ENCODE results near the gene NETO1.

Gene NETO1

GRCh38 chr18:72822202-72822601, 45.6 kb downstream of the NETO1 start:
- no peak for TF ChIP-seq GATA3 (IDR thresholded peaks at IDR 0.05; ENCODE audit: low read depth, low read length)
- TF ChIP-seq GATA2 (IDR thresholded peaks at IDR 0.05; ENCODE audit: low read depth, low read length) = no peak

- TF ChIP-seq GATA3 (IDR thresholded peaks at IDR 0.05; ENCODE audit: low read depth, low read length) = no peak
- TF ChIP-seq GATA2 (IDR thresholded peaks at IDR 0.05; ENCODE audit: low read depth, low read length) = no peak
Observed at GRCh38 chr18:72820571-72820970, 47.2 kb downstream of the NETO1 start.

DNA sequence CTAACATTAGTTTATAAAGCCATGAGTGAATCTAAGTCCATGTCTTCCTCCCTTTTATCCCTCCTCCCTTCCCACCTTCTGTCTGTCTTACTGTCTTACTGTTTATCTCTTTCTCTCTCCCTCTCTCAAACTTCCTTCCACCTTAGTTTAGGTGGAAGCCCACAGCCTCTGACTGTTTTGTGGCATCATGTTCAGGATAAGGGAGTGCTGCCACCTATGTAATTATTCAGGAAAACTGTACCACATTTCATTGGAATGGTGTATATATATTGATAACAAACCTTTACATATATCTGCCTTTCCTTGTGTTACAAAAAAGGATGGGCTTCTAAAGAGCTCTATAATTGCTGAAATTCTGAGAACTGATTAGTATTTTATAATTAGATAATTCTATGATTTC, 48.7 kb downstream of the NETO1 start:
- TF ChIP-seq GATA2 (IDR thresholded peaks at IDR 0.05; ENCODE audit: low read depth, low read length) = no peak

GRCh38 chr18:72811047-72811446, 56.7 kb downstream of the NETO1 start:
- TF ChIP-seq GATA2 (IDR thresholded peaks at IDR 0.05; ENCODE audit: low read depth, low read length) = no peak
- no peak for TF ChIP-seq GATA3 (IDR thresholded peaks at IDR 0.05; ENCODE audit: low read depth, low read length)

- TF ChIP-seq GATA3 (IDR thresholded peaks at IDR 0.05; ENCODE audit: low read depth, low read length) (no peak), GATA2 (IDR thresholded peaks at IDR 0.05; ENCODE audit: low read depth, low read length) (no peak)
Observed at GRCh38 chr18:72808680-72809079, 59.1 kb downstream of the NETO1 start.

GRCh38 chr18:72799106-72799505, 68.7 kb downstream of the NETO1 start:
- TF ChIP-seq GATA3 (IDR thresholded peaks at IDR 0.05; ENCODE audit: low read depth, low read length) = no peak
- TF ChIP-seq GATA2 (IDR thresholded peaks at IDR 0.05; ENCODE audit: low read depth, low read length) = no peak

- TF ChIP-seq GATA3 (IDR thresholded peaks at IDR 0.05; ENCODE audit: low read depth, low read length) (no peak), GATA2 (IDR thresholded peaks at IDR 0.05; ENCODE audit: low read depth, low read length) (no peak)
Observed at GRCh38 chr18:72783530-72783929, 84.3 kb downstream of the NETO1 start.

DNA sequence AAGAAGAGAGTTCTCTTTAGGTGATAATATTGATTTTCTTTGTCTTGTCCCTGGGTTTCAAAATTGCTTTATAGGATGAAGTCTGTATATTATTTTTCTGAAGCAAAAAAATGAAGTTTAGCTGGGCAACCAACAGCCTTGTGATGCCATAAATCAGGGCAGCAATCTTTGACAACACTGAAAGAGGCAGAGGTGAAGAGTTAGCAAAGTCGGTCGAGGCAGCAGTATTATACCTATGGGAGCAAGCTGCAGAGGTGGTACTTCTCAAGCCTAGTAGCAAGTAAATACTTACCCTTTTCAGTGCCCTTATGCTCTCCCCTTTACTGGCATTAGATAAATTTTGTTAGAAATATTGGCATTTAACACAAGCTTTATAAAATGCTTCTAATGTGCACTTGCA, 92.9 kb downstream of the NETO1 start:
- TF ChIP-seq GATA2 (IDR thresholded peaks at IDR 0.05; ENCODE audit: low read depth, low read length) = no peak
- no peak for TF ChIP-seq GATA3 (IDR thresholded peaks at IDR 0.05; ENCODE audit: low read depth, low read length)

GRCh38 chr18:72772916-72773315, 94.9 kb downstream of the NETO1 start:
- TF ChIP-seq GATA2 (IDR thresholded peaks at IDR 0.05; ENCODE audit: low read depth, low read length) (no peak), GATA3 (IDR thresholded peaks at IDR 0.05; ENCODE audit: low read depth, low read length) (no peak)

- TF ChIP-seq GATA3 (IDR thresholded peaks at IDR 0.05; ENCODE audit: low read depth, low read length) (no peak), GATA2 (IDR thresholded peaks at IDR 0.05; ENCODE audit: low read depth, low read length) (no peak)
Observed at GRCh38 chr18:72768681-72769229, 99.0 kb downstream of the NETO1 start.

GRCh38 chr18:72762515-72763122, 105.2 kb downstream of the NETO1 start:
- no peak for TF ChIP-seq GATA3 (IDR thresholded peaks at IDR 0.05; ENCODE audit: low read depth, low read length)
- TF ChIP-seq GATA2 (IDR thresholded peaks at IDR 0.05; ENCODE audit: low read depth, low read length) = no peak

- TF ChIP-seq GATA3 (IDR thresholded peaks at IDR 0.05; ENCODE audit: low read depth, low read length) (no peak), GATA2 (IDR thresholded peaks at IDR 0.05; ENCODE audit: low read depth, low read length) (no peak)
Observed at GRCh38 chr18:72752220-72752619, 115.6 kb downstream of the NETO1 start.

- no peak for TF ChIP-seq GATA2 (IDR thresholded peaks at IDR 0.05; ENCODE audit: low read depth, low read length)
- no peak for TF ChIP-seq GATA3 (IDR thresholded peaks at IDR 0.05; ENCODE audit: low read depth, low read length)
Observed at GRCh38 chr18:72742002-72742401, 125.8 kb downstream of the NETO1 start.

- no peak for TF ChIP-seq GATA3 (IDR thresholded peaks at IDR 0.05; ENCODE audit: low read depth, low read length)
- no peak for TF ChIP-seq GATA2 (IDR thresholded peaks at IDR 0.05; ENCODE audit: low read depth, low read length)
Observed at GRCh38 chr18:72738136-72738535, 129.7 kb downstream of the NETO1 start.

DNA sequence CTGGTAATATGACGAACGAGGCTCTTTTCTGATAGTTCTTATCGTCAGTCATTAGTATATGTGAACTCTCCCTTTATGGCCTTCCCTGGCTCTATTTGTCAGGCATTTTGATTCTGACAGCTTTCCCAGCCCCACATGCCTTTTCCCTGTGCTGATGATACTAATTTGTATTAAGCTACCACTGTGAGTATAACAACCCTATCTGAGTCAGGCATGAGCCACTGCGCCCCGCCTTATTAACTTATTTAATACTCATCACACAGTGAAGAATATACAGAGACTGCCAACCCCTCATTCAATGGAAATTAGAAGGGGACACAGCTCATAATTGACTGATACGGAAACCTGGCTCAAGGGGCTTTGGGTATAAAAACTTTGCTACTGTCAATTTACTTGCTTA, 140.0 kb downstream of the NETO1 start:
- no peak for TF ChIP-seq GATA2 (IDR thresholded peaks at IDR 0.05; ENCODE audit: low read depth, low read length)
- TF ChIP-seq GATA3 (IDR thresholded peaks at IDR 0.05; ENCODE audit: low read depth, low read length) = no peak

Measured in SH-SY5Y (cell line).